HG02981 (cell line): ENCODE data around the gene FAM200C.
"Not testable (repeated sequence)": the region's sequence is repeated elsewhere in the genome, so short reads cannot be mapped to it uniquely, and the experiment has no call there.

Experiments
- ATAC-seq: cut with Tn5 transposase; IDR thresholded peaks from one replicate; pipeline ENCODE4 v1.9.1; 2021; ENCODE audit warnings: mild to moderate bottlenecking, moderate library complexity; ENCODE audit not compliant: unreplicated experiment

FAM200C gene

DNA sequence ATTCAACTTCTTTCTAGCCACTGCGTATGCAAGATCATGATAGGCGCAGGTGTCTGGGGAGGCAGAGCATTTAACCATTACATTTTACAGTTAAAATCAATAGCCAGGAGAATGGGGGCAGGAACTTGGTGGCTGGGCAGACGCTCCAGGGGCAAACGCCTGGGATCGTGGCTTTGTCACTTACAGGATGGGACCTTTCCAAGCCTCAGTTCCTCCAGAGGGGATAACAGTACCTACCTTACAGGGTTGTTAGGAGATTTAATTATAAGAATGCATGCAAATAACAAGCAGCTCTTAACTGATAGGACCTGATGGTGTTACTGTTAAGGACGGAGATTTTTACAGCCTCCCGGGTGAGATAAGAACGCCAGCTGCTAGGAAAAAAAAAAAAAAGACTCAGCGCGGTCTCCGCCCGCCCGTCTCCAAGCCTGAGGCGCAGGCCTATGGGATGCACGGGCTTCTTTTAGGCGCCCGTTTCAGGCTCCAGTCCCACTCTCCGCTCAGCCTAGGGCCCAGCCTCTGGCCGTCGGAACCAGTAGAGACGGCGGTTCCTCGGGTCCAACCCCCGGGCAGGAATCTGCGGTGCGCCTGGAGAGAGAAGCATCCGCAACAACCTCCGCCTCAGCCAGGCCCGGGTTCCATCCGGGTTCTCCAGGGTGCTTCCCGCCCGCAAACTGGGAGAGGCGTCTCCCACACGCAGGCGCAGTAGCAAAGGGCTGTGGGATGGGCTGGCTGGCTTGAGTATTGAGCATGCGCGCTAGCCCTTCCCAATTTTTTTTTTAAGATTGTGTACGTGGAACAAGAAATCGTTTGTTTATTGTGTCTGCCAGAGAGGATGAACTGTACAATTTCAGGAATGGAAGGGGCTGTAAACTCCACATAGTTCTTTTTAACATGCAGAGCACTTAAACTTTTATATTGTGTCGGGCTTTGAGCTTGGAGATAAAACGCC is at the start of gene FAM200C:
Gene FAM200C (minus strand): TSS at position 653 of the 952 bp plus-strand sequence. CDS start 4,564 bp downstream, outside the sequence.
- ATAC-seq, result peak; percentile 83

GRCh38 chr5:160449458-160449857 is 49.6 kb upstream of the FAM200C start:
- no peak for ATAC-seq

- ATAC-seq, result no peak
Measured at GRCh38 chr5:160448886-160449285, 49.0 kb upstream of the FAM200C start.

DNA sequence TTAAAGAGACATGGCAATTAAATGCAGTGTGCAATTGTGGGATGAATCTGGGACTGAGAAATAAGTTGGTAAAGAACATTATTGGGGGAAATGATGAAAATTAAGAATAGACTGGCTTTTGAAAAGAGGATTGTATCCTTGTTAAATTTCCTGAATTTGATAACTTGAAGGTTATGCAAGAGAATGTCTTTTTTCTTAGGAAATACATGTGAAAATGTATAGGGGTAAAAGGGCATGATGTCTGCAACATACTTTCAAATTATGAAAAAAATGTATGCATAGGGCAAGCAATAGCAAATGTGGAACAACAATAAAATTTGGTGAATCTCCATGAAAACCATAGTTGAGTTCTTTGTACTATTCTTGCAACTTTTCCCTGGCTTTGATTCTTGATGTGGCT is 45.9 kb upstream of the FAM200C start:
- ATAC-seq, result no peak

DNA sequence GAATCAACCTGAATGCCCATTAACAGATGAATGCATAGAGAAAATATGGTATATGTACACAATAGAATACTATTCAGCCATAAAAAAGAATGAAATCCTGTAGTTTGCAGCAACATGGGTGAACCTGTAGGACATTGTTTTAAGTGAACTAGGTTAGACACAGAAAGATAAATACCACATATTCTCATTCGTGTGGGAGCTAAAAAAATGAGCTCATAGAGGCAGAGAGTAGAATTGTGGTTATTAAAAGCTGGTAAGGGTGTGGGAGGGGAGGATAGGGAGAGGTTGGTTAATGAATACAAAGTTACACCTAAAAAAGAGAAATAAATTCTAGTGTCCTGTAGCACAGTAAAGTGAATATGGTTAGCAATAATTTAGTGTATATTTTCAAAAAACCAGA is 45.3 kb upstream of the FAM200C start:
- peak; percentile 37 for ATAC-seq

GRCh38 chr5:160444407-160444806 is 44.6 kb upstream of the FAM200C start:
- ATAC-seq, result no peak

GRCh38 chr5:160442824-160443431 is 43.1 kb upstream of the FAM200C start:
- peak; percentile 16 for ATAC-seq

- ATAC-seq, result peak; percentile 14
Measured at GRCh38 chr5:160441311-160441781, 41.5 kb upstream of the FAM200C start.

DNA sequence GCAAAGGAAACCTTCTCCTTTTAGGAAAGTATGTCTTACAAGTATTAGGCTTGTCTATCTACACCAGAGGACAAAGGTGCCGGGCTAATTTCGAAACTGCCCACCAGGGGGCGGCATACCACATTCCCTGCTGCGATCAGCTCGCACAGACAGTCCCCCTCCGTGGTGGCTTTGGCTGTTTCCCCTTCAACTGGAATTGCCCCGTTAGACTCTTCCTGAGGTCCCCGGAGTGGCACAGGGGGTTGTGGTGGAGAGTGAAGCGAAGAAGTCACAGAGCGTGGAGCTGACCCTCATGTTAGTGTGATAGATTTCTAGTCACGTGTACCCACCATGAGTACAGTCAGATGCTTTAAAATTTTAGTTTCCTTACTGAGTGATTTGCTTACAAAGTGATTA is 39.3 kb upstream of the FAM200C start:
- peak; percentile 43 for ATAC-seq

DNA sequence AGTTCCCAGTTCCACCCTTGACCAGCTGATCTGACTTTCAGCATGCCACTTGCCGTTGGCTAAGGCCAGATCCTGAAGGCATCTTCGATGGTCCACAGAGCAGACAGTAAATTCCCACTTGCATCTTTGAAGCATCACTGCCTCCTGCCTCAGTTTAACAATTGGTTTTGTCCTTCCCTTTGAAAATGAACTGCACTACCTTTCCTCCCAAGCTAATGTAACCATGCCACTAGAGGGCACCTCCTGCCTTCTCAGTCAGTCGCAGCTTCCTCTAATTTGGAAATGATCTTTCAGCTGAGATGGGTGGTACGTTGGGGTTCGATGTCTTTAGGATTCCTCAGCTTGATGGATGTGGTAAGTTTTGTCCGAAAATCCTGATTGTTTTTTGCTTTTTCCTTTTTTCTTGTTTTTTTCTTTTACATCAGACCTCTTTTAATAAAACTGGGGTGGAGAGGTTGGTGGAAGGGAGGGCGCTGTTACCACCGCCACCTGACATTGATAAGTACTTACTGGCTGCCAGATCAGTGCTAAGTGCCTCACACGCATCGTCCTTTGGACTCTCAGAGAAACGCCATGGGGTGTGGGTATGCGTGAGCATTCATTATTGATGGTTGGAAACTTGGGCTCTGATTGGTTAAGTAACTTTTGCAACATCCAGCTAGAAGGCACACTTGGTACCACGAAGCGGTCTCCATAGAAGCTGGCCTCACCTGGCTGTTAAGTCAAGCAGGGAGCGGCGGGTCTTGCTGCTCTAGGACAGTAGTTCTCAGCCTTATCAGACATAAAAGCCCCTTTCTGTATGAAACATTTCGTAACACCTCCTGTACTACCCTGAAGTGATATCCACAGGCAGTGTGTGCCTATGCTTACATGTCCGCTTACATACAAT is 38.7 kb upstream of the FAM200C start:
- ATAC-seq, result peak; percentile 25

DNA sequence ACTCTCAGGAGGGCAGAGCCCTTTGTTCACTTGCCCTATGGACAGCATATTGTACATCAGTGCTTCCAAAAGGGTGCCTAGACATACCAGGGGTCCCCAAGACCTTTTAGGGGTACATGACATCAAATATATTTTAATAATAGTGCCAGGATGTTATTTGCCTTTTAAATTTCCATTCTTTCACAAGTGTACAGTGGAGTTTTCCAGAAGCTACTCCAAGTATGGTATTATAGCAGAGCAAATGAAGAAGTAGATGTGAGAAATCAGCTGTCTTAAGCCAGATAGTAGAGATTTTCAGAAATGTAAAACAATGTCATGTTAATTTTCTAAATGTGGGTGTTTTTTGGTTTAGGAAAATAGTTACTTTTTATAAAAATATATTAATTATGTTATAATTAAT is 37.4 kb upstream of the FAM200C start:
- ATAC-seq, result no peak

DNA sequence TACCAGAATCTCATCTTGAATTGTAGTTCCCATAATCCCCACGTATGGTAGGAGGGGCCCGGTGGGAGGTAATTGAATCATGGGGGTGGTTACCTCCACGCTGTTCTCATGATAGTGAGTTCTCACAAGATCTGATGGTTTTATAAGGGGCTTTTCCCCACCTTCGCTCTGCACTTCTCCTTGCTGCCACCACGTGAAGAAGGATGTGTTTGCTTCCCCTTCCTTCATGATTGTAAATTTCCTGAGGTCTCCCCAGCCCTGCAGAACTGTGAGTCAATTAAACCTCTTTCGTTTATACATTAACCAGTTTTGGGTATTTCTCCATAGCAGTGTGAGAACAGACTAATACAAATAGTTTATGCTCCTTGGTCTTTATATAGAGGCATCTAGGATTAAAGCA is 36.8 kb upstream of the FAM200C start:
- not testable (repeated sequence) for ATAC-seq

GRCh38 chr5:160436017-160436416 is 36.2 kb upstream of the FAM200C start:
- no peak for ATAC-seq

- ATAC-seq, result no peak
Measured at GRCh38 chr5:160435532-160435931, 35.7 kb upstream of the FAM200C start.

GRCh38 chr5:160434022-160434531 is 34.2 kb upstream of the FAM200C start:
- ATAC-seq, result peak; percentile 66

DNA sequence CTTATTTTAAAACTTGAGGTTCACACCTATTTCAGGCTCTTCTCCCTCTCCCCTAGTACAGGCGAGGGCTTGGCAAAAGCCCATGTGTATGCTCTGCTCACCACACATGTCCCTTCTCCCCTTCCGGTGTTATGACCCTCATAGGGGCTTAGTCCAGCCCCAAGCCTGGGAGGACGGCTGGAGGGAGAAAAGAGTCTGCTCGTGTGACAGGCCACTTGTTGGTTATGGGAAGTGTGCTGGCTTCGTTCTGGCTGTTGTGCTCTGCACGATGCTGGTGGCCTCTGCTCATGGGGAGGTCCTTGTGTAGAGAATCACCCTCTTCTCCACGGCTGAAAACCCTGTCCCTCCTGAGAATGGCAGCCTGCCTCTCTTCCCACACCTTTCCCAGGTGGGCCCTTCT is 32.9 kb upstream of the FAM200C start:
- ATAC-seq, result no peak

DNA sequence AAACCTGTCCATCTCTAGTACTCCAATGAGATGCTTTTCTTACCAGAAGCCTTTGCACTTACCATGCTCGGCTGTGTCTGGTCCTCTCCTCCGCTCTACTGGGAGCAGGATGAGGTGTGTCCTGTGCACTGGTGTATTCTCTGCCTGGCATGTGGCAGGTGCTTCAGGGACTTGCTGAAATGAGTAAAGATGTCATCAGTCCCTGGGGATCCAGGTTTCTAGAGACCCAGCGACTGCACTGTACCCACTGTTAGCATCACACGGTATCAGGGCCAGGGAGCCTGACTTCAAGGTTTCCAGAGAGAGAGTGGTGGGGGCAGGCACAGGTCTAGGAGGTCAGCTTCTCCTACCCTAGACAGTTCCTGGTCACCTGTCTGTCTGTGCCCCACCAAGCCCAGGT is 32.3 kb upstream of the FAM200C start:
- peak; percentile 36 for ATAC-seq

DNA sequence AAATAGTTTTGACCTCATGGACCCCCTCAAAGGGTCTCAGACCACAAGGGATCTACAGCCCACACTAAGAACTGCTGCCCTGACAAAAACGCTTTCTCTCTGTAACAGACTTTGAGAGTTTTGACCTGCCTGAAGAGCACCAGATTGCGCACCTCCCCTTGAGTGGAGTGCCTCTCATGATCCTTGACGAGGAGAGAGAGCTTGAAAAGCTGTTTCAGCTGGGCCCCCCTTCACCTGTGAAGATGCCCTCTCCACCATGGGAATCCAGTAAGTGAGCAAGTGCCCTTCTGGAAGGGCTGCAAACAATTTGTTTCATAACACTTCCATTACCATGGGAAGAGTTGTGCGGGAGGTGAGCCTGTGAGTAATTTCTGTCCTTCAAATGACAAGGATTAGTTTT is 27.8 kb upstream of the FAM200C start:
- no peak for ATAC-seq

DNA sequence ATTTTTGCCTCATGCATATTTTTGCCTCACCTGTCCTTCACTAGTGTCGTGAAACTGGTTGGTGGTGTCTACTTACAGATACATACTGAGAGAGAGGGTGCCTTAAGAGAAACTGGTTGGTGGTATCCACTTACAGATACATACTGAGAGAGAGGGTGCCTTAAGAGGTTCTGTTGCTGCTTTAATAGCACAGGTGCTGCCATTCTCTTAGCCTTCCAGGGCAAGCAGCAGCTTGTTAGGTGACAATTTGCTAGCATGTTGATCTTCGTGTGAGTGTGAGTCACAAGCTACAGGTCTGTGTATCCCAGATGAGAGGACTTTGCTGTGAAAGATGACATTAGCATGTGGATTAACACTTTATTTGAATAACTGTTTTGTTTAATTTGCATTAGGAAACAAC is 23.2 kb upstream of the FAM200C start:
- ATAC-seq, result no peak

GRCh38 chr5:160421625-160422258 is 21.9 kb upstream of the FAM200C start, which contains the start of gene PTTG1:
TSS of gene PTTG1 (plus strand) at chr5:160421855. CDS start at chr5:160422313, 458 bp downstream.
- peak; percentile 68 for ATAC-seq
